SK-N-SH treated with all-trans-retinoic acid at 6 μM for 48 hours (cell line): ENCODE measurements around the gene CTLA4.

ENCODE experiments used
- ATAC-seq: fragments of 200-7000 bp; cut with Tn5 transposase; 3 replicates; pipeline ENCODE4 v1.9.1; 2020; ENCODE audit warnings: mild to moderate bottlenecking, moderate library complexity
- ARNTL ChIP-seq: fragments of 450-650 bp; formaldehyde crosslinking; IDR thresholded peaks from 2 replicates; pipeline ENCODE4 v1.5.0; 2020; ENCODE audit warnings: low read depth, mild to moderate bottlenecking, moderate library complexity, borderline replicate concordance
- BACH2 ChIP-seq: fragments of 250-450 bp; sonication (Bioruptor Pico); IDR thresholded peaks from 2 replicates; pipeline ENCODE4 v1.9.0; 2021; ENCODE audit warnings: mild to moderate bottlenecking, borderline replicate concordance
- CSDC2 ChIP-seq: fragments of 250-450 bp; sonication (Bioruptor Pico); IDR thresholded peaks from 2 replicates; pipeline ENCODE4 v1.5.0; 2020; ENCODE audit warnings: mild to moderate bottlenecking, moderate library complexity
- ESRRG ChIP-seq: fragments of 250-450 bp; sonication (Bioruptor Pico); IDR thresholded peaks from 2 replicates; pipeline ENCODE4 v1.6.1; 2021; ENCODE audit warnings: mild to moderate bottlenecking
- GLIS3 ChIP-seq: fragments of 250-450 bp; sonication (Bioruptor Pico); IDR thresholded peaks from 2 replicates; pipeline ENCODE4 v1.5.0; 2020; ENCODE audit warnings: mild to moderate bottlenecking, moderate library complexity
- ISL1 ChIP-seq: fragments of 250-450 bp; sonication (Bioruptor Pico); IDR thresholded peaks from 2 replicates; pipeline ENCODE4 v2.1.2; 2022; ENCODE audit warnings: mild to moderate bottlenecking, moderate library complexity
- OSR1 ChIP-seq: fragments of 250-450 bp; sonication (Bioruptor Pico); IDR thresholded peaks from 2 replicates; pipeline ENCODE4 v1.8.0; 2022; ENCODE audit warnings: moderate library complexity, mild to moderate bottlenecking, inconsistent platforms
- PPARA ChIP-seq: fragments of 250-450 bp; sonication (Bioruptor Pico); IDR thresholded peaks from 2 replicates; pipeline ENCODE4 v1.5.0; 2020; ENCODE audit warnings: mild to moderate bottlenecking, borderline replicate concordance
- RARB ChIP-seq: fragments of 250-450 bp; sonication (Bioruptor Pico); IDR thresholded peaks from 2 replicates; pipeline ENCODE4 v1.8.0; 2021; ENCODE audit warnings: mild to moderate bottlenecking, moderate library complexity
- SNAI2 ChIP-seq: fragments of 250-450 bp; sonication (Bioruptor Pico); IDR thresholded peaks from 2 replicates; pipeline ENCODE4 v1.5.0; 2020; ENCODE audit warnings: mild to moderate bottlenecking, moderate library complexity
- TCF4 ChIP-seq: fragments of 250-450 bp; sonication (Bioruptor Pico); IDR thresholded peaks from 2 replicates; pipeline ENCODE4 v1.8.0; 2021; ENCODE audit warnings: mild to moderate bottlenecking, moderate library complexity, borderline replicate concordance
- TOX ChIP-seq: fragments of 250-450 bp; sonication (Bioruptor Pico); IDR thresholded peaks from 2 replicates; pipeline ENCODE4 v1.8.0; 2021; ENCODE audit warnings: mild to moderate bottlenecking, moderate library complexity, borderline replicate concordance
- ZC3H10 ChIP-seq: fragments of 250-450 bp; sonication (Bioruptor Pico); IDR thresholded peaks from 2 replicates; pipeline ENCODE4 v1.5.1; 2021; ENCODE audit warnings: mild to moderate bottlenecking, moderate library complexity
- ZFP3 ChIP-seq: fragments of 250-450 bp; sonication (Bioruptor Pico); IDR thresholded peaks from 2 replicates; pipeline ENCODE4 v1.5.0; 2020; ENCODE audit warnings: mild to moderate bottlenecking, moderate library complexity
- ZFP30 ChIP-seq: fragments of 450-650 bp; formaldehyde crosslinking; IDR thresholded peaks from 2 replicates; pipeline ENCODE4 v1.5.0; 2022; ENCODE audit warnings: mild to moderate bottlenecking, moderate library complexity
- ZNF565 ChIP-seq: fragments of 450-650 bp; formaldehyde crosslinking; conservative IDR thresholded peaks from 2 replicates; pipeline ENCODE4 v1.5.0; 2020; ENCODE audit warnings: low read depth, mild to moderate bottlenecking, moderate library complexity
- ZNF8 ChIP-seq: fragments of 450-650 bp; formaldehyde crosslinking; IDR thresholded peaks from 2 replicates; pipeline ENCODE4 v1.5.0; 2020; ENCODE audit warnings: mild to moderate bottlenecking, moderate library complexity
- TF ChIP-seq, protein P1 (sequence below): fragments of 250-450 bp; sonication (Bioruptor Pico); IDR thresholded peaks from 2 replicates; pipeline ENCODE4 v1.8.0; 2020; ENCODE audit warnings: mild to moderate bottlenecking, moderate library complexity, borderline replicate concordance
- TF ChIP-seq, protein P2 (sequence below): fragments of 250-450 bp; sonication (Bioruptor Pico); IDR thresholded peaks from 2 replicates; pipeline ENCODE4 v1.5.1; 2020; ENCODE audit warnings: low read depth, mild to moderate bottlenecking, moderate library complexity
- TF ChIP-seq, protein P3 (sequence below): fragments of 250-450 bp; sonication (Bioruptor Pico); IDR thresholded peaks from 2 replicates; pipeline ENCODE4 v1.5.1; 2021; ENCODE audit warnings: mild to moderate bottlenecking, moderate library complexity
- TF ChIP-seq, protein P4 (sequence below): fragments of 250-450 bp; sonication (Bioruptor Pico); IDR thresholded peaks from 2 replicates; pipeline ENCODE4 v1.8.0; 2021; ENCODE audit warnings: low read depth, mild to moderate bottlenecking, moderate library complexity, borderline replicate concordance

CTLA4 gene

DNA sequence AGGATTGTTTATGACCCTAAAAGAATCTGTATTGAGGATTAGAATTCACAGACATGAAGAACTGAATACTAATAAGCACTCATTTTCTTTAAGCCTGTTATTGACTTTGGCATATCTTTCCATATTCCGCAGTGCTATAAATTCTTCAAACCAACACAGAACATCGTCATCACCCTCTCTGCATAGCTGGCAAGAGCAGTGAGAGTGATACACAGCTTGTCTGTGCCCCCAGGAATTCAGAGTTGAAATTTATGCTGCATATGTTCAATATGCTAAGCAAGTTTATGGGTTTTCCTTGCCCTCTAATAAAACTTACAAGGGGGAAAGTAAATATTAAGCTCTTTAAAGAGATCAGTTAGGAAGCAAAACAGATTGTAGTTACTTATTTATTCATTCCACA is 32.7 kb downstream of the CTLA4 start:
- no peak for ATAC-seq
- TF ChIP-seq, protein P1, sequence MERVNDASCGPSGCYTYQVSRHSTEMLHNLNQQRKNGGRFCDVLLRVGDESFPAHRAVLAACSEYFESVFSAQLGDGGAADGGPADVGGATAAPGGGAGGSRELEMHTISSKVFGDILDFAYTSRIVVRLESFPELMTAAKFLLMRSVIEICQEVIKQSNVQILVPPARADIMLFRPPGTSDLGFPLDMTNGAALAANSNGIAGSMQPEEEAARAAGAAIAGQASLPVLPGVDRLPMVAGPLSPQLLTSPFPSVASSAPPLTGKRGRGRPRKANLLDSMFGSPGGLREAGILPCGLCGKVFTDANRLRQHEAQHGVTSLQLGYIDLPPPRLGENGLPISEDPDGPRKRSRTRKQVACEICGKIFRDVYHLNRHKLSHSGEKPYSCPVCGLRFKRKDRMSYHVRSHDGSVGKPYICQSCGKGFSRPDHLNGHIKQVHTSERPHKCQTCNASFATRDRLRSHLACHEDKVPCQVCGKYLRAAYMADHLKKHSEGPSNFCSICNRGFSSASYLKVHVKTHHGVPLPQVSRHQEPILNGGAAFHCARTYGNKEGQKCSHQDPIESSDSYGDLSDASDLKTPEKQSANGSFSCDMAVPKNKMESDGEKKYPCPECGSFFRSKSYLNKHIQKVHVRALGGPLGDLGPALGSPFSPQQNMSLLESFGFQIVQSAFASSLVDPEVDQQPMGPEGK (CRISPR knock-in tag): no peak
- TF ChIP-seq ZC3H10 (CRISPR knock-in tag): no peak
- no peak for TF ChIP-seq SNAI2 (CRISPR knock-in tag)
- no peak for TF ChIP-seq ZNF565 (CRISPR knock-in tag)
- TF ChIP-seq GLIS3 (CRISPR knock-in tag): no peak
- TF ChIP-seq, protein P2, sequence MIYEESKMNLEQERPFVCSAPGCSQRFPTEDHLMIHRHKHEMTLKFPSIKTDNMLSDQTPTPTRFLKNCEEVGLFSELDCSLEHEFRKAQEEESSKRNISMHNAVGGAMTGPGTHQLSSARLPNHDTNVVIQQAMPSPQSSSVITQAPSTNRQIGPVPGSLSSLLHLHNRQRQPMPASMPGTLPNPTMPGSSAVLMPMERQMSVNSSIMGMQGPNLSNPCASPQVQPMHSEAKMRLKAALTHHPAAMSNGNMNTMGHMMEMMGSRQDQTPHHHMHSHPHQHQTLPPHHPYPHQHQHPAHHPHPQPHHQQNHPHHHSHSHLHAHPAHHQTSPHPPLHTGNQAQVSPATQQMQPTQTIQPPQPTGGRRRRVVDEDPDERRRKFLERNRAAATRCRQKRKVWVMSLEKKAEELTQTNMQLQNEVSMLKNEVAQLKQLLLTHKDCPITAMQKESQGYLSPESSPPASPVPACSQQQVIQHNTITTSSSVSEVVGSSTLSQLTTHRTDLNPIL (CRISPR knock-in tag): no peak
- no peak for TF ChIP-seq TOX (CRISPR knock-in tag)
- no peak for TF ChIP-seq ISL1 (CRISPR knock-in tag)
- no peak for TF ChIP-seq OSR1 (CRISPR knock-in tag)
- TF ChIP-seq ESRRG (CRISPR knock-in tag): no peak
- no peak for TF ChIP-seq ARNTL
- no peak for TF ChIP-seq ZFP30 (CRISPR knock-in tag)
- no peak for TF ChIP-seq TCF4
- TF ChIP-seq, protein P3, sequence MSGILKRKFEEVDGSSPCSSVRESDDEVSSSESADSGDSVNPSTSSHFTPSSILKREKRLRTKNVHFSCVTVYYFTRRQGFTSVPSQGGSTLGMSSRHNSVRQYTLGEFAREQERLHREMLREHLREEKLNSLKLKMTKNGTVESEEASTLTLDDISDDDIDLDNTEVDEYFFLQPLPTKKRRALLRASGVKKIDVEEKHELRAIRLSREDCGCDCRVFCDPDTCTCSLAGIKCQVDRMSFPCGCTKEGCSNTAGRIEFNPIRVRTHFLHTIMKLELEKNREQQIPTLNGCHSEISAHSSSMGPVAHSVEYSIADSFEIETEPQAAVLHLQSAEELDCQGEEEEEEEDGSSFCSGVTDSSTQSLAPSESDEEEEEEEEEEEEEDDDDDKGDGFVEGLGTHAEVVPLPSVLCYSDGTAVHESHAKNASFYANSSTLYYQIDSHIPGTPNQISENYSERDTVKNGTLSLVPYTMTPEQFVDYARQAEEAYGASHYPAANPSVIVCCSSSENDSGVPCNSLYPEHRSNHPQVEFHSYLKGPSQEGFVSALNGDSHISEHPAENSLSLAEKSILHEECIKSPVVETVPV (CRISPR knock-in tag): no peak
- TF ChIP-seq, all 23 proteins: peak for 0

DNA sequence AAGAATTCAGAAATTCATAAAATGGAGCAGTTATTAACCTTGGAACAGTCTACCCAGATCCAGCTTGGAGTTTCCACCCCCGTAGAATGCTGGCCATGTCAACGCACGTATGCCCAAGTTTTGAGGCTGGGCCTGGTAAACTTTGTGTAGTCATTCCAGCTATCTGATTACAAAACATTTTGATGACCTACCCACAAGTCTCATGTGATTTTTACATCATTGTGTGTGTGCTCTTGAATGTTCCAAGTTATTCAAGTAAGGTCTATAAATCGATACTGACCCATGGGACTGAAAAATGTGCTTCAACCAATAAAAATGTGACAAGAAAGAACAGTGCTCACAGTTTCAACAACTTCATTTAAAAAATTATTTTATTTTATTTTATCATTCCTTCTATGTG is 36.5 kb downstream of the CTLA4 start:
- ATAC-seq: no peak
- TF ChIP-seq ZNF8 (CRISPR knock-in tag) (no peak), PPARA (CRISPR knock-in tag) (no peak), ESRRG (CRISPR knock-in tag) (no peak)

DNA sequence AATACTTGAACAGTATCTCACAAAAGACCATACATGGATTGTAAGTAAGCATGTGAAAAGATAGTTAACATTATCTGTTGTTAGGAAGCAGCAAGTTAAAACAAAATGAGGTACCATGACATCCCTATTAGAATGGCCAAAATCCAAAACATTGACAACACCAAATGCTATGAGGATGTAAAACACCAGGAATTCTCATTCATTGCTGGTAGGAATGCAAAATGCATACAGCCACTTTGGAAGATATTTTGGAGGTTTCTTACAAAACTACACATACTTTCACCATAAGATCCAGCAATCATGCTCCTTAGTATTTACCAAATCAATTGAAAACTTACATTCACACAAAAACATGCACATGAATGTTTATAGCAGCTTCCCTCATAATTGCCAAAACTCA is 38.1 kb downstream of the CTLA4 start:
- TF ChIP-seq ZNF565 (CRISPR knock-in tag): no peak
- TF ChIP-seq, protein P2 (CRISPR knock-in tag): no peak
- no peak for TF ChIP-seq ZFP30 (CRISPR knock-in tag)
- no peak for TF ChIP-seq CSDC2 (CRISPR knock-in tag)
- no peak for TF ChIP-seq TCF4
- TF ChIP-seq ZNF8 (CRISPR knock-in tag): no peak
- no peak for TF ChIP-seq ARNTL
- no peak for TF ChIP-seq ESRRG (CRISPR knock-in tag)
- no peak for TF ChIP-seq BACH2 (CRISPR knock-in tag)
- ATAC-seq: no peak

DNA sequence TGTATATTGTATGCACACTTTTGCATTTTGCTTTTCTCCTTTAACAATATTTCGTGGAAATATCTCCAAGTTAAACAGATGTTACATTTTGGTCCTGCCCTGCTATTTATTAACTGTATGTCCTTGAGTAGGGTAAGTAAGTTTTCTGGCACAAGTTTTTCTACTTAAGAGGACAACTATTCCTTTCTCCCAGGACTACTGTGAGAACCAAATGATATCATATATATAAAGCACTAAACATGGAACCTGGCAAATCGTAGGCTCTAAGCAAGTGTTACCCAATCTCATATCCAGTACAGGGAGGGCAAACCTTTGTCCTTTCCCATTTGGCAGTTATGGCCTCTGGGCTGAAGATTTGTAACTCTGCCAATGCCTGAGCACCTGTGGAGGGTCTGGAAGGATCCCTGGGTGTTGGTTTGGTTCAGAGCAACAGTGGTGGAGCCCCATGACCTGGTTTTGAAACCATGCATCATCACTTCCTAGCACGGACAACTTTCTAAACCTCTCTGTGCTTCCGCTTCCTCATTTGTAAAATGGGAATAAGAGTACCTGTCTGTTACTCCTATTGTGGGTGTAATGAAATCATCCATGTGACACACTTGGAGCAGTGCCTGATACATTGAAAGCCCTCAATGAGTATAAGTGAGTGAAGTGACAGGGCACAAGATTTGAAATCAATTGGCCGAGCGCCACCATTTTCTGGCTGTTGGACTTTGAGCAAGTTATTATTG is 40.7 kb downstream of the CTLA4 start:
- TF ChIP-seq ZC3H10 (CRISPR knock-in tag) (no peak), ESRRG (CRISPR knock-in tag) (no peak), OSR1 (CRISPR knock-in tag) (no peak), ZFP30 (CRISPR knock-in tag) (no peak), PPARA (CRISPR knock-in tag) (no peak), BACH2 (CRISPR knock-in tag) (no peak), TCF4 (no peak), RARB (CRISPR knock-in tag) (no peak), GLIS3 (CRISPR knock-in tag) (no peak), CSDC2 (CRISPR knock-in tag) (no peak), ZNF565 (CRISPR knock-in tag) (no peak), ZFP3 (CRISPR knock-in tag) (no peak), ZNF8 (CRISPR knock-in tag) (no peak)
- TF ChIP-seq, protein P2 (CRISPR knock-in tag): no peak
- TF ChIP-seq, protein P1 (CRISPR knock-in tag): no peak
- TF ChIP-seq, protein P4, sequence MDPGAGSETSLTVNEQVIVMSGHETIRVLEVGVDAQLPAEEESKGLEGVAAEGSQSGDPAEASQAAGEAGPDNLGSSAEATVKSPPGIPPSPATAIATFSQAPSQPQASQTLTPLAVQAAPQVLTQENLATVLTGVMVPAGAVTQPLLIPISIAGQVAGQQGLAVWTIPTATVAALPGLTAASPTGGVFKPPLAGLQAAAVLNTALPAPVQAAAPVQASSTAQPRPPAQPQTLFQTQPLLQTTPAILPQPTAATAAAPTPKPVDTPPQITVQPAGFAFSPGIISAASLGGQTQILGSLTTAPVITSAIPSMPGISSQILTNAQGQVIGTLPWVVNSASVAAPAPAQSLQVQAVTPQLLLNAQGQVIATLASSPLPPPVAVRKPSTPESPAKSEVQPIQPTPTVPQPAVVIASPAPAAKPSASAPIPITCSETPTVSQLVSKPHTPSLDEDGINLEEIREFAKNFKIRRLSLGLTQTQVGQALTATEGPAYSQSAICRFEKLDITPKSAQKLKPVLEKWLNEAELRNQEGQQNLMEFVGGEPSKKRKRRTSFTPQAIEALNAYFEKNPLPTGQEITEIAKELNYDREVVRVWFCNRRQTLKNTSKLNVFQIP: no peak
- no peak for ATAC-seq
